Neuronal stem cell (in vitro differentiated cells): ENCODE data around the gene KRTAP10-9.
A peak's percentile ranks its signal among the peaks of the same experiment; 100 is the strongest.

Experiments
- DNase-seq: peaks from one replicate; pipeline ENCODE4 v3.0.0-alpha.2; 2013; ENCODE audit warnings: low spot score
- H2AFZ ChIP-seq: one replicate; pipeline ENCODE4 v1.6.1; 2013; ENCODE audit warnings: mild to moderate bottlenecking, low read length, inconsistent platforms
- H2AK5ac ChIP-seq: 2 replicates; pipeline ENCODE4 v1.6.1; 2013; ENCODE audit warnings: low read depth, mild to moderate bottlenecking, inconsistent platforms, low read length, moderate library complexity, mixed read lengths
- H2BK120ac ChIP-seq: 2 replicates; pipeline ENCODE4 v1.6.1; 2013; ENCODE audit warnings: low read depth, mild to moderate bottlenecking, inconsistent platforms, low read length, moderate library complexity, mixed read lengths
- H2BK12ac ChIP-seq: one replicate; pipeline ENCODE4 v1.6.1; 2013; ENCODE audit warnings: low read length, inconsistent platforms
- H2BK15ac ChIP-seq: 2 replicates; pipeline ENCODE4 v1.6.1; 2013; ENCODE audit warnings: mild to moderate bottlenecking, low read length, inconsistent platforms, mixed read lengths
- H2BK5ac ChIP-seq: one replicate; pipeline ENCODE4 v1.6.1; 2013; ENCODE audit warnings: inconsistent platforms, mild to moderate bottlenecking, low read length, moderate library complexity
- H3K14ac ChIP-seq: one replicate; pipeline ENCODE4 v1.6.1; 2013; ENCODE audit warnings: low read length, inconsistent platforms
- H3K18ac ChIP-seq: 2 replicates; pipeline ENCODE4 v1.6.1; 2013; ENCODE audit warnings: low read length, inconsistent platforms
- H3K23ac ChIP-seq: 2 replicates; pipeline ENCODE4 v1.6.1; 2013; ENCODE audit warnings: low read depth, mild to moderate bottlenecking, mixed read lengths, low read length, inconsistent platforms; ENCODE audit not compliant: poor library complexity
- H3K27ac ChIP-seq: replicated peaks from 3 replicates; pipeline ENCODE4 v1.5.1; 2013; ENCODE audit warnings: low read length, inconsistent platforms
- H3K27me3 ChIP-seq, 3 experiments: 2 replicates each; pipeline ENCODE4 v1.6.1; 2013; ENCODE audit warnings: low read length in 3 of 3, mild to moderate bottlenecking in 2 of 3, inconsistent platforms in 1 of 3, low read depth in 1 of 3, mixed read lengths in 1 of 3, moderate library complexity in 1 of 3; ENCODE audit not compliant: control insufficient read depth in 3 of 3, insufficient read depth in 3 of 3
- H3K36me3 ChIP-seq, 2 donors: replicated peaks in 1 of 2; 2 replicates each; pipeline ENCODE4 v1.6.1; 2013; ENCODE audit warnings: low read length in 2 of 2; ENCODE audit not compliant: control insufficient read depth in 2 of 2, insufficient read depth in 2 of 2
- H3K4ac ChIP-seq: 2 replicates; pipeline ENCODE4 v1.6.1; 2013; ENCODE audit warnings: inconsistent platforms, mild to moderate bottlenecking, low read length, moderate library complexity
- H3K4me1 ChIP-seq, 2 donors: 1 replicate in 1 of 2; 2 replicates in 1 of 2; pipeline ENCODE4 v1.6.1; 2013; ENCODE audit warnings: low read length in 2 of 2, low read depth in 1 of 2; ENCODE audit not compliant: control insufficient read depth in 2 of 2, insufficient read depth in 1 of 2
- H3K4me2 ChIP-seq: one replicate; pipeline ENCODE4 v1.6.1; 2013; ENCODE audit warnings: mild to moderate bottlenecking, low read length, inconsistent platforms; ENCODE audit not compliant: insufficient read depth, poor library complexity, severe bottlenecking
- H3K4me3 ChIP-seq, 2 donors: 2 replicates each; pipeline ENCODE4 v1.5.1; 2013; ENCODE audit warnings: low read length in 2 of 2, mild to moderate bottlenecking in 2 of 2, inconsistent platforms in 1 of 2, moderate library complexity in 1 of 2
- H3K79me1 ChIP-seq: one replicate; pipeline ENCODE4 v1.6.1; 2013; ENCODE audit warnings: low read depth, mild to moderate bottlenecking, inconsistent platforms, low read length, moderate library complexity
- H3K9ac ChIP-seq: one replicate; pipeline ENCODE4 v1.6.1; 2013; ENCODE audit warnings: mild to moderate bottlenecking, low read depth, low read length, inconsistent platforms; ENCODE audit not compliant: poor library complexity
- H3K9me3 ChIP-seq, 2 donors: replicated peaks in 1 of 2; 2 replicates each; pipeline versions ENCODE3 to v1.6.1; 2013; ENCODE audit warnings: low read length in 2 of 2, mild to moderate bottlenecking in 2 of 2, inconsistent platforms in 1 of 2, low read depth in 1 of 2, mixed read lengths in 1 of 2, moderate library complexity in 1 of 2; ENCODE audit not compliant: control insufficient read depth in 2 of 2, insufficient read depth in 1 of 2
- H4K8ac ChIP-seq: one replicate; pipeline ENCODE4 v1.6.1; 2013; ENCODE audit warnings: low read depth, mild to moderate bottlenecking, inconsistent platforms, low read length, moderate library complexity
- H4K91ac ChIP-seq: one replicate; pipeline ENCODE4 v1.6.1; 2013; ENCODE audit warnings: low read length, low read depth, mild to moderate bottlenecking, inconsistent platforms; ENCODE audit not compliant: poor library complexity
- WGBS, 2 donors: extraction: QIAGEN DNeasy Blood & Tissue Kit; methylation state at CpG; one replicate each; pipeline ENCODE4 v1.1.7; 2013; ENCODE audit warnings: missing lambda C conversion rate in 2 of 2, mixed read lengths in 1 of 2; ENCODE audit not compliant: insufficient read length in 2 of 2, insufficient replicate concordance in 1 of 2; ENCODE audit errors: extremely low coverage in 2 of 2; 5-methylcytosine and 5-hydroxymethylcytosine counted together

KRTAP10-9 gene

GRCh38 chr21:44653656-44654575, 27.0 kb downstream of the KRTAP10-9 start:
- no peaks in the 10 kb centered on the region for H3K79me1 ChIP-seq
- no peak overlapping the region for H2AFZ ChIP-seq
- H3K9me3 ChIP-seq, result peaks cover 0 to 6% of the 10 kb centered on the region in 2 donors
- no peak overlapping the region for H3K9ac ChIP-seq
- H3K4me3 ChIP-seq, result no peak overlapping the region
- H3K14ac ChIP-seq, result peak overlapping the region; percentile 79
- H2BK120ac ChIP-seq, result peak overlapping the region; percentile 44
- no peak overlapping the region for H4K91ac ChIP-seq
- H3K4ac ChIP-seq, result no peak overlapping the region
- H2AK5ac ChIP-seq, result peak overlapping the region; percentile 66
- H3K4me1 ChIP-seq, result peaks cover 0 to under 1% of the 10 kb centered on the region in 2 donors
- H3K18ac ChIP-seq, result peak overlapping the region; percentile 31
- H4K8ac ChIP-seq, result no peak overlapping the region
- peak overlapping the region; percentile 77 for H2BK15ac ChIP-seq
- H3K27me3 ChIP-seq, result no peaks in the 10 kb centered on the region
- H2BK5ac ChIP-seq, result no peak overlapping the region
- no peak for DNase-seq
- peak overlapping the region; percentile 59 for H2BK12ac ChIP-seq
- no peak overlapping the region for H3K4me2 ChIP-seq
- WGBS, 2 donors, result no CpG with 5 or more reads among the region's 17 CpGs
- no peak overlapping the region for H3K27ac ChIP-seq
- H3K23ac ChIP-seq, result no peak overlapping the region
- no peaks in the 10 kb centered on the region for H3K36me3 ChIP-seq

- WGBS, 2 donors, result no CpG with 5 or more reads among the region's 9 CpGs
- Histone ChIP-seq H4K91ac (no peak within 1 kb of the TSS), H3K4ac (no peak within 1 kb of the TSS), H3K18ac (peak within 1 kb of the TSS; percentile 31), H3K4me2 (no peak within 1 kb of the TSS), H4K8ac (no peak within 1 kb of the TSS), H3K14ac (peak within 1 kb of the TSS; percentile 79), H2AK5ac (peak within 1 kb of the TSS; percentile 66), H3K79me1 (no peaks in the 10 kb centered on the region), H2BK12ac (peak within 1 kb of the TSS; percentile 59), H2BK5ac (no peak within 1 kb of the TSS), H2AFZ (no peak within 1 kb of the TSS), H3K4me3 (no peak within 1 kb of the TSS), H3K4me1 (peaks cover 0 to 2% of the 10 kb centered on the region in 2 donors), H2BK15ac (peak within 1 kb of the TSS; percentile 77), H3K9me3 (peaks cover 0 to 6% of the 10 kb centered on the region in 2 donors), H3K36me3 (no peaks in the 10 kb centered on the region), H2BK120ac (peak within 1 kb of the TSS; percentile 44), H3K27me3 (no peaks in the 10 kb centered on the region), H3K23ac (no peak within 1 kb of the TSS), H3K27ac (no peak within 1 kb of the TSS), H3K9ac (no peak within 1 kb of the TSS)
- DNase-seq, result no peak
Observed at GRCh38 chr21:44654576-44655175, 27.8 kb downstream of the KRTAP10-9 start, which contains the start of gene KRTAP12-4. Gene KRTAP12-4, minus strand, starts transcription at chr21:44654659. Its CDS starts 45 bp downstream, at chr21:44654614.

GRCh38 chr21:44656868-44657267, 30.0 kb downstream of the KRTAP10-9 start:
- no peak overlapping the region for H3K23ac ChIP-seq
- no peak overlapping the region for H2BK5ac ChIP-seq
- no peak overlapping the region for H2AK5ac ChIP-seq
- H2BK120ac ChIP-seq, result no peak overlapping the region
- no peaks in the 10 kb centered on the region for H3K36me3 ChIP-seq
- no peak overlapping the region for H3K4ac ChIP-seq
- no peak overlapping the region for H3K4me3 ChIP-seq
- peaks cover 0 to 2% of the 10 kb centered on the region in 2 donors for H3K4me1 ChIP-seq
- no peaks in the 10 kb centered on the region for H3K27me3 ChIP-seq
- H2BK12ac ChIP-seq, result no peak overlapping the region
- DNase-seq, result no peak
- H3K9me3 ChIP-seq, result peaks cover 0 to 4% of the 10 kb centered on the region in 2 donors
- H3K27ac ChIP-seq, result no peak overlapping the region
- WGBS, 2 donors, result no CpG with 5 or more reads among the region's 1 CpG
- H4K91ac ChIP-seq, result no peak overlapping the region
- H4K8ac ChIP-seq, result no peak overlapping the region
- H2AFZ ChIP-seq, result no peak overlapping the region
- no peaks in the 10 kb centered on the region for H3K79me1 ChIP-seq
- H3K4me2 ChIP-seq, result no peak overlapping the region
- H3K18ac ChIP-seq, result no peak overlapping the region
- H3K9ac ChIP-seq, result no peak overlapping the region
- H3K14ac ChIP-seq, result no peak overlapping the region
- no peak overlapping the region for H2BK15ac ChIP-seq
